Natural killer cell (primary cell): Measurements from ENCODE around the gene EGFL6. TPM values are rescaled to one million over a fixed set of nuclear protein-coding genes. Genes with fewer than 3 reads are reported as not detected.

Experiments
- ATAC-seq, 3 donors: fragments of 150-1000 bp in 2 of 3; fragments of 200-7000 bp in 1 of 3; cut with Tn5 transposase; 1 replicate in 1 of 3; 2 replicates in 2 of 3; pipeline ENCODE4 v1.10.0; 2021; ENCODE audit warnings: mild to moderate bottlenecking in 2 of 3, moderate library complexity in 2 of 3
- DNase-seq, 2 donors: peaks; one replicate each; pipeline versions ENCODE4 v3.0.0 to v3.0.0-alpha.2; 2013 to 2021; ENCODE audit warnings: mixed read lengths in 1 of 2
- H3K27ac ChIP-seq: one replicate; pipeline ENCODE4 v1.5.1; 2013; ENCODE audit warnings: mild to moderate bottlenecking, low read length
- H3K27me3 ChIP-seq: one replicate; pipeline ENCODE4 v1.6.1; 2013; ENCODE audit warnings: low read length; ENCODE audit not compliant: control insufficient read depth, insufficient read depth
- H3K36me3 ChIP-seq: one replicate; pipeline ENCODE4 v1.6.1; 2013; ENCODE audit warnings: low read length; ENCODE audit not compliant: control insufficient read depth, insufficient read depth
- H3K4me1 ChIP-seq: one replicate; pipeline ENCODE4 v1.6.1; 2013; ENCODE audit warnings: low read length; ENCODE audit not compliant: control insufficient read depth, insufficient read depth
- H3K4me3 ChIP-seq: one replicate; pipeline ENCODE4 v1.5.1; 2013; ENCODE audit warnings: low read length
- H3K9me3 ChIP-seq: one replicate; pipeline ENCODE4 v1.6.1; 2013; ENCODE audit warnings: low read length; ENCODE audit not compliant: control insufficient read depth, insufficient read depth
- H3K27ac Mint-ChIP-seq, 2 donors: one replicate each; pipeline ENCODE4 v1.8.0; 2022; ENCODE audit warnings: mild to moderate bottlenecking in 2 of 2, mixed read lengths in 2 of 2, moderate library complexity in 1 of 2
- H3K27me3 Mint-ChIP-seq, 2 donors: one replicate each; pipeline ENCODE4 v1.8.0; 2022; ENCODE audit warnings: low read depth in 2 of 2, mixed read lengths in 2 of 2
- H3K36me3 Mint-ChIP-seq: one replicate; pipeline ENCODE4 v1.8.0; 2022; ENCODE audit warnings: mixed read lengths
- H3K4me1 Mint-ChIP-seq, 2 donors: one replicate each; pipeline ENCODE4 v1.8.0; 2022; ENCODE audit warnings: mixed read lengths in 2 of 2
- H3K4me3 Mint-ChIP-seq: one replicate; pipeline ENCODE4 v1.8.0; 2022; ENCODE audit warnings: mild to moderate bottlenecking, moderate library complexity, mixed read lengths
- H3K9me3 Mint-ChIP-seq, 2 donors: one replicate each; pipeline ENCODE4 v1.8.0; 2022; ENCODE audit warnings: mixed read lengths in 2 of 2
- CTCF ChIP-seq: fragments of 200-600 bp; IDR thresholded peaks from one replicate; pipeline ENCODE4 v1.8.0; 2022; ENCODE audit warnings: antibody characterized with exemption
- WGBS: methylation state at CpG from one replicate; pipeline ENCODE4 v1.1.7; 2013; ENCODE audit warnings: missing lambda C conversion rate; ENCODE audit not compliant: insufficient coverage; 5-methylcytosine and 5-hydroxymethylcytosine counted together
- intact Hi-C: fragments of 100-400 bp; cut with micrococcal nuclease; formaldehyde crosslinking; loops from one replicate; pipeline ENCODE4 v1.14.2; 2022
- total RNA-seq, 4 donors: library from RNA; stranded (reverse); fragments of 120-200 nt in 1 of 4; gene quantifications; one replicate each; pipeline versions ENCODE4 v1.2.3 to v1.2.4, GENCODE V29; 2013 to 2022

Gene EGFL6
- total RNA-seq, 3 donors from 2014 or later (not counting 1 experiment from before 2014, with no cell fraction given): not detected

GRCh38 chrX:13550346-13550745 is 19.1 kb upstream of the EGFL6 start:
- H3K9me3 ChIP-seq: no peaks in the 10 kb centered on the region
- DNase-seq (no peak), ATAC-seq (no peak)
- Mint-ChIP-seq H3K27ac (no peak overlapping the region), H3K4me3 (no peak overlapping the region), H3K27me3 (peaks cover 13 to 47% of the 10 kb centered on the region in 2 donors), H3K9me3 (no peaks in the 10 kb centered on the region), H3K36me3 (no peaks in the 10 kb centered on the region), H3K4me1 (no peaks in the 10 kb centered on the region)
- intact Hi-C loops: no loop called here
- no peak for TF ChIP-seq CTCF
- no peaks in the 10 kb centered on the region for H3K36me3 ChIP-seq
- H3K4me1 ChIP-seq: no peaks in the 10 kb centered on the region
- H3K4me3 ChIP-seq: no peak overlapping the region
- H3K27ac ChIP-seq: no peak overlapping the region
- no peaks in the 10 kb centered on the region for H3K27me3 ChIP-seq

GRCh38 chrX:13551610-13552009 is 17.8 kb upstream of the EGFL6 start:
- no peaks in the 10 kb centered on the region for H3K36me3 Mint-ChIP-seq
- Histone ChIP-seq H3K9me3 (no peaks in the 10 kb centered on the region), H3K4me3 (no peak overlapping the region), H3K27ac (no peak overlapping the region), H3K27me3 (no peaks in the 10 kb centered on the region), H3K4me1 (no peaks in the 10 kb centered on the region), H3K36me3 (no peaks in the 10 kb centered on the region)
- no peak overlapping the region for H3K27ac Mint-ChIP-seq
- no peak for TF ChIP-seq CTCF
- ATAC-seq (no peak), DNase-seq (no peak)
- no peak overlapping the region for H3K4me3 Mint-ChIP-seq
- WGBS: 100% methylated on average over 3 of the region's 3 CpGs
- peaks cover 13 to 40% of the 10 kb centered on the region in 2 donors for H3K27me3 Mint-ChIP-seq
- H3K9me3 Mint-ChIP-seq: no peaks in the 10 kb centered on the region
- no peaks in the 10 kb centered on the region for H3K4me1 Mint-ChIP-seq
- intact Hi-C loops: no loop called here

GRCh38 chrX:13552892-13553291 is 16.5 kb upstream of the EGFL6 start:
- no peak overlapping the region for H3K4me3 ChIP-seq
- H3K27me3 ChIP-seq: no peaks in the 10 kb centered on the region
- no peak overlapping the region for H3K27ac ChIP-seq
- Mint-ChIP-seq H3K36me3 (no peaks in the 10 kb centered on the region), H3K27me3 (peaks cover 13 to 28% of the 10 kb centered on the region in 2 donors), H3K4me1 (no peaks in the 10 kb centered on the region), H3K9me3 (no peaks in the 10 kb centered on the region), H3K4me3 (no peak overlapping the region), H3K27ac (no peak overlapping the region)
- 90% methylated on average over 1 of the region's 1 CpG for WGBS
- intact Hi-C loops: no loop called here
- H3K4me1 ChIP-seq: no peaks in the 10 kb centered on the region
- TF ChIP-seq CTCF: no peak
- no peak for DNase-seq
- ATAC-seq: no peak
- no peaks in the 10 kb centered on the region for H3K9me3 ChIP-seq
- no peaks in the 10 kb centered on the region for H3K36me3 ChIP-seq

GRCh38 chrX:13565511-13565910 is 3.9 kb upstream of the EGFL6 start:
- Histone ChIP-seq H3K4me1 (no peaks in the 10 kb centered on the region), H3K27ac (no peak overlapping the region), H3K4me3 (no peak overlapping the region), H3K9me3 (no peaks in the 10 kb centered on the region), H3K36me3 (no peaks in the 10 kb centered on the region), H3K27me3 (no peaks in the 10 kb centered on the region)
- Mint-ChIP-seq H3K4me1 (no peaks in the 10 kb centered on the region), H3K36me3 (no peaks in the 10 kb centered on the region), H3K4me3 (no peak overlapping the region), H3K9me3 (no peaks in the 10 kb centered on the region), H3K27me3 (peaks cover 20 to 49% of the 10 kb centered on the region in 2 donors), H3K27ac (no peak overlapping the region)
- no peak for DNase-seq
- ATAC-seq: no peak
- intact Hi-C loops: no loop called here
- no CpG with 5 or more reads among the region's 2 CpGs for WGBS
- TF ChIP-seq CTCF: no peak
